Measurements from ENCODE around the gene TCP10L.

TCP10L gene

DNA sequence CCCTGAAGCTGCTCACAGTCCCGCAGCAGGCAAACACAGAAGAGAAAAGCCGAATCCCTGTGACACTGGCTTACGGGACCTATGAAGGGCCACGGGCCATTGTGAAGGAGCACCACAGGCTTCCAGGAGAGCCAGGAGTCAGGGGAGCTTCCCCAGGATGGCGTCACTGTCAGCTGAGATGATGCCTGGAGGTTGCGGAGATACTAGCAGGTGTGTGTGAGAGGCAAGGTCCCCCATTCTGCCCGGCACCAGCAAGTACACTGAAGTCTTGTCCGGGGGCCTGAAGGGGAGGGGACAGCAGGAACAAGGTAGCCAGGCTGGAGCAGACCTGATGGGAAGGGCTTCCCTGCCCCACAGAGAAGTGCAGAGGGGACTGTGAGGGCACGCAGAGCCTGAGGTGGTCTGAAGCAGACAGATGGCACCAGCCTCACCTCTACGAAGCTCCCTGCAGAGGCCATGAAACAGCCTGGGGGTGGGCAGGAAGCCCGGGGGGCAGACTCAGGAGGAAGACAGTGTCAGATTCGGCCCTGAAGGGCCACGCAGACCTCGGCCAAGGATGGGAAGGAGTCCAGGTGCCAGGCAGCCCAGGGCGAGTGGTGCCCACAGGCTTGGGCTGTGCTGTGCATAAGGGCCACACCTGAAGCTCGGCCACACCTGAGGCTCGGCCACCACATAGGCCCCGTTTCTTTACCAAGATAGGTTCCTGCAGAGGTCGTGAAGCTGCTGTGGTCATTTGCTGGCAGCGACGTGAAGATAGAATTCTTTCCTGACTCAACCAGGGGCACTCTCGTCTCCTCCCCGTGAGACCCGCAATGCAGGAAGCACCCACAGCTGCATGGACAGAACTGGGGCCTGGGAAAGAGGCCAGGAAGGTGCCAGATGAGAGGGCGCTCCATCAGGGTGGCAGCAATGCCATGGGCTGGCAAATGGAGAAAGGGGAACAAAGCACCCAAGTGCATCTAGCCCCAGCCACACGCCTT lies 10.1 kb downstream of the TCP10L start:
- FAIRE-seq (no peak), DNase-seq (ENCODE audit: insufficient read length, low spot score) (no peak)
- TF ChIP-seq POLR2AphosphoS5 (IDR thresholded peaks at IDR 0.05; ENCODE audit: low read depth, low read length) (no peak), POLR2A (IDR thresholded peaks at IDR 0.05; ENCODE audit: low read depth, low read length) (no peak), PAX5 (IDR thresholded peaks at IDR 0.05; ENCODE audit: insufficient read depth, low read length, severe bottlenecking) (no peak), POU2F2 (IDR thresholded peaks at IDR 0.05; ENCODE audit: low read depth, low read length) (no peak), TAF1 (IDR thresholded peaks at IDR 0.05; ENCODE audit: low read depth, low read length) (no peak), SPI1 (IDR thresholded peaks at IDR 0.05; ENCODE audit: low read depth, low read length) (no peak)

DNA sequence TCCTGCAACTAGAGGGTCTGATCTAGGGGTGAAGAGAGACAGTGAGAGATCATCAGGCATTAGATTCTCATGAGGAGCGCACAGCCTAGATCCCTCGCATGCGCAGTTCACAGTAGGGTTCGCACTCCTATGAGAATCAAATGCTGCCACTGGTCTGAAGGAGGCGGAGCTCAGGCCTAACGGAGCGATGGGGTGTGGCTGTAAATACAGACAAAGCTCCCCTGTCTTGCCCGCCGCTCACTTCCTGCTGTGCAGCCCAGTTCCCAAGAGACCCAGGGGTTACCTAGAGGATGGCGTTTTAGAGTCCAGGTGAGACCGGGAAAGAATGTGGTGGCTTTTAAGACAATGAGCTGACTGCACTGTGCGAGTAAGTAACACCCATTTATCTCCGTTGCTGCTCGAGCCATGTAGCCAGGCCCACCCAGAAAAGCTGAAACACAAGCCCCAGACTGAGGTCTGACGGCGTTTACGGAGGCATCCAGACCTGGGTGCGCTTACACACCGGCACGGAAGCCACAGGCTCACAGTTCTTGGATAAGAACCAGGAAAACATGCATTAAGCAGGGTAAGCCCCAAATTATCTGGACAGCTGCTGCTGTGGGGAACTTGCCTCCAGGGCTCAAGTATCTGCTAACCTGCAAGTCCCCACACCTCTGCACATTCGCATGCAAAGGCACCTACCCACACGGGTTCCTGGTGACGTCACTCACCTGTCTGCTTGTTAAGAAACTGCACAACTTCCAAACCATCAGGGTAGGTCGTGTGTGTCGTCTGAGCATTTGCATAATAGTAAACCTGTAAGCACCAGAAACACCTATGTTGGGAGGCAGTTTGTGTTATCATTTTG lies 12.5 kb downstream of the TCP10L start:
- no peak for DNase-seq (ENCODE audit: insufficient read length, low spot score)
- FAIRE-seq = no peak
- TF ChIP-seq SPI1 (IDR thresholded peaks at IDR 0.05; ENCODE audit: low read depth, low read length) = no peak
- TF ChIP-seq POU2F2 (IDR thresholded peaks at IDR 0.05; ENCODE audit: low read depth, low read length) = no peak
- TF ChIP-seq PAX5 (IDR thresholded peaks at IDR 0.05; ENCODE audit: insufficient read depth, low read length, severe bottlenecking) = no peak
- TF ChIP-seq POLR2AphosphoS5 (IDR thresholded peaks at IDR 0.05; ENCODE audit: low read depth, low read length) = no peak
- no peak for TF ChIP-seq POLR2A (IDR thresholded peaks at IDR 0.05; ENCODE audit: low read depth, low read length)
- no peak for TF ChIP-seq TAF1 (IDR thresholded peaks at IDR 0.05; ENCODE audit: low read depth, low read length)

DNA sequence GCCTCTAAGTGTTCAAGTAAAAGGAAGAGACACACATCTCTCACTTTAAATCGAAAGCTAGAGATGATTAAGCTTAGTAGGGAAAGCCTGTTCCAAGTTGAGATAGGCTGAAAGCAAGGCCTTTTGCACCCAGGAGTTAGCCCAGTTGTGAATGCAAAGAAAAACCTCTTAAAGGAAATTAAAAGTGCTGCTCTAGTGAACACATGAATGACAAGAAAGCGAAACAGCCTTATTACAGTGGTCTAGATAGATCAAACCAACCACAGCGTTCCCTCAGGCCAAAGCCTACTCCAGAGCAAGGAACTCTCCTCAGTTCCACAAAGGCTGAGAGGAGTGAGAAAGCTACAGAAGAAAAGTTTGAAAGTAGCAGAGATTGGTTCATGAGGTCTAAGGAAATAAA lies 14.9 kb downstream of the TCP10L start:
- TF ChIP-seq POLR2AphosphoS5 (IDR thresholded peaks at IDR 0.05; ENCODE audit: low read depth, low read length) (no peak), PAX5 (IDR thresholded peaks at IDR 0.05; ENCODE audit: insufficient read depth, low read length, severe bottlenecking) (no peak), TAF1 (IDR thresholded peaks at IDR 0.05; ENCODE audit: low read depth, low read length) (no peak), POU2F2 (IDR thresholded peaks at IDR 0.05; ENCODE audit: low read depth, low read length) (no peak), POLR2A (IDR thresholded peaks at IDR 0.05; ENCODE audit: low read depth, low read length) (no peak), SPI1 (IDR thresholded peaks at IDR 0.05; ENCODE audit: low read depth, low read length) (no peak)

DNA sequence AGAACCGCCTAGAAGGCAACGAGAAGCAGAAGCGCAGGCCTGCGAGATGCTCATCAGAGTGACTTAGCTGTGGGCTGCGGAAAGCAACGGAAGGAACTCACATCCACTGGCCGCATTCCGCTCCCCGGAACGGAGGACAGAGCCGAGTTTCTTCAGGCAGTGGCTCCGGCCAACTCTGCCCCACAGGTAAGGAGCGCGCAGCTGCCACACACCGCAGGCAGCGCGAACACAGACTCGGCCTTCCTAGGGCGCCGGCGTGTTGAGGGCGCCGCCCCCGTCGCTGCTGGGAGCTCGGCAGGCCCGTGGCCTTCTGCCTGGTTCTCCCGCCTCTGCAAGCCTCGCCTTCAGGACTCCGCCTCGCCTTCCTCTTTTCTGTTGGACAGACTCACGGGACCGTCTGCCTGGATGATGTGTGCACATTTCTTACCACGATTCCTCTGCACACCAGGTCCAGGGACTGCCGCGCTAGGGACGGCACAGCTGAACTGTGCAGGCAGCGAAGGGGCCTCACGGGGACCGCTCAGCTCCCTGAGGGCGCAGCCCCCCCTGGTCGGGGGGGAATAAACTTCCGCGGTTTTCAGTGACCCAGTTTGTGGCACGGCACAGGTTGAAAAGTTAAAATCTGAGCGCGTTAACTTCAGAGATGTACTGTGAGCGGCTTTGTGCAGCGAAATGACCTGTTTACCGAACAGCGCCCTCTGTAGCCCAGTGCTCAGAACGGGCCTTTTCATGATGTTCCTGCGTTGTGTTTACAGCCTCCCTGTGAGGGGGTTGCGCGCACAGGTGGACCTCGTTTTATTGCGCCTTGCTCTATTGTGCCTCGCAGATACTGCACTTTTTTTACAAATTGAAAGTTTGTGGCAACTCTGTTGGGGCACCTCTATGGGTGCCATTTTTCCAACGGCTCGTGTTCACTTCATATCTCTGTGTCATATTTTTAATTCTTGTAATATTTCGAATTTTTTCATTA lies 15.8 kb downstream of the TCP10L start:
- no peak for TF ChIP-seq SPI1 (IDR thresholded peaks at IDR 0.05; ENCODE audit: low read depth, low read length)
- TF ChIP-seq TAF1 (IDR thresholded peaks at IDR 0.05; ENCODE audit: low read depth, low read length) = no peak
- no peak for TF ChIP-seq POLR2AphosphoS5 (IDR thresholded peaks at IDR 0.05; ENCODE audit: low read depth, low read length)
- no peak for TF ChIP-seq POU2F2 (IDR thresholded peaks at IDR 0.05; ENCODE audit: low read depth, low read length)
- TF ChIP-seq POLR2A (IDR thresholded peaks at IDR 0.05; ENCODE audit: low read depth, low read length) = no peak
- no peak for TF ChIP-seq PAX5 (IDR thresholded peaks at IDR 0.05; ENCODE audit: insufficient read depth, low read length, severe bottlenecking)
- peak; percentile 63 for DNase-seq (ENCODE audit: insufficient read length, low spot score)
- peak; percentile 79 for FAIRE-seq

More for the DNA sequence above, 14.9 kb downstream of the TCP10L start:
- FAIRE-seq = no peak
- DNase-seq (ENCODE audit: insufficient read length, low spot score) = no peak

DNA sequence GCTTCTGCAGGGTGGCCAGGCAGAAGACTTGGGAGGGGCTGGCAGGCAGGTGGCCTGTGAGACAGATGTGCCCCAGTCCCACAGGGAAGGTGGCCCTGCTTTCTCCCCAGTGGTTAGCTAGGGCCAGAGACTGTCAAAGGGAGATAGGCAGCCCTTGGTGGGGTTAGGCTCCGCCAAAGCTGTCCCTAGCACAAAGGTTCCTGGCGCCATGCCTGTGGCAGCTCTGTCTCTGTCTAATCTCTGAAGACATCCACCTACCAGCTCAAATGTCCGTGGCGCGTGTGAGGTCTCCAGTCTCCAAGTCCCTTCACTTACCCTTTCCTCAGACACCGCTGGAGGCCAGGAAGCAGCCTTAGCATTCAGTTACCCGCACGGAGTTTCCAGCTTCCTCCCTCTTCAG lies 17.7 kb downstream of the TCP10L start:
- no peak for FAIRE-seq

DNA sequence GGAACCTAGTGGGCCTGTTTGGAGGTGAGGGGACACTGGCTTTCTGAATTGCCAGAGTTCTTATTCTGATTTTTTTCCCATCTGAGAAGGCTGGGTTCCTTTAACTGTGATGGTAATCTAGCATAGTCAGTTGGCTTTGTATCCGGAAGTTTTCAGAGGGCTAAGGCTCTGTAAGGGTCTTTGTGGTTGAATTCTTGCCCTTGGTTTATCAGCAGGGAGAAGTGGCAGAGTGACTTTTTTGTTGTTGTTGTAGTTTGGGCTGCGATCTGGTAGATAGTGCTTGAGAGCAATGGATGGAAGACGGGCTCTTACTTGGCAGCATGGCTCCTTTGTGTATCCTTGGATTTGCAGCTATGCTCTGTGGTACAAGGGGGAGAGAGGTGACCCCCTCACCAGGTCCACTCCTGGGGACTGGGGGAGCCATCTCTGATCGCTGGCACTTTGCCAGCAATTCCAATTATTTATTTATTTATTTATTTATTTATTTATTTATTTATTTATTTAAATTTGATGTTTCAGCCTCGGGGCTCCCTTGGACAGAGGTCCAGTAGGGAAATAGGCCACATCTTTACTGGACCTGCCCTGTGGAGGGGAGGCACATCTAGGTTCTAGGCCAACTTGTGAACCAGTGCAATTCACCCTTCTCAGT lies 18.5 kb downstream of the TCP10L start:
- DNase-seq (ENCODE audit: insufficient read length, low spot score) (no peak), FAIRE-seq (no peak)
- TF ChIP-seq POLR2AphosphoS5 (IDR thresholded peaks at IDR 0.05; ENCODE audit: low read depth, low read length) (no peak), SPI1 (IDR thresholded peaks at IDR 0.05; ENCODE audit: low read depth, low read length) (no peak), PAX5 (IDR thresholded peaks at IDR 0.05; ENCODE audit: insufficient read depth, low read length, severe bottlenecking) (no peak), POU2F2 (IDR thresholded peaks at IDR 0.05; ENCODE audit: low read depth, low read length) (no peak), POLR2A (IDR thresholded peaks at IDR 0.05; ENCODE audit: low read depth, low read length) (no peak), TAF1 (IDR thresholded peaks at IDR 0.05; ENCODE audit: low read depth, low read length) (no peak)

More for the DNA sequence above, 17.7 kb downstream of the TCP10L start:
- DNase-seq (ENCODE audit: insufficient read length, low spot score) = no peak
- no peak for TF ChIP-seq POLR2A (IDR thresholded peaks at IDR 0.05; ENCODE audit: low read depth, low read length)

DNA sequence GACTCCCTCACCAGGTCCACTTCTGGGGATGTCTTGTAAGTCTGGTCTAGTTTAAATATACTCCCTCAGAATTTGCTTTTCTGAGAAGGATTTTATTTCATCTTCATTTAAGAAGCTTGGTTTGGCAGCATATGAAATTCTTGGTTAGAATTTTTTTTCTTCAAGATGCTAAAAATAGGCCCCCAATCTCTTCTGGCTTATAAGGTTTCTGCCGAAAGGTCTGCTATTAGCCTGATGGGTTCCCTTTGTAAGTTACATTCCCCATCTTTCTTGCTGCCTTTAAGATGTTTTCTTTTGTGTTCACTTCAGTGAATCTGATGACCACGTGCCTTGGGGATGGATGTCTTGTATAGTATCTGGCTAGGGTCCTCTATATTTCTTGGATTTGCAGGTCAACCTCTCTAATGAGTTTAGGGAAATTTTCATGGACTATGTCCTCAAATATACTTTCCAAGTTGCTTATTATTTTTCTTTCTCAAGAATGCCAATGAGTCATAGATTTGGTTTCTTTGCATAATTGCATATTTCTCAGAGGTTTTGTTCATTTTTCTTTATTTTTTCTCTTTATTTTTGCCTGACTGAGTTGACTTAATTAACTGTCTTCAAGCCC lies 19.4 kb downstream of the TCP10L start:
- TF ChIP-seq PAX5 (IDR thresholded peaks at IDR 0.05; ENCODE audit: insufficient read depth, low read length, severe bottlenecking) = no peak
- TF ChIP-seq POLR2A (IDR thresholded peaks at IDR 0.05; ENCODE audit: low read depth, low read length) = no peak
- TF ChIP-seq SPI1 (IDR thresholded peaks at IDR 0.05; ENCODE audit: low read depth, low read length) = no peak
- no peak for TF ChIP-seq POLR2AphosphoS5 (IDR thresholded peaks at IDR 0.05; ENCODE audit: low read depth, low read length)
- TF ChIP-seq POU2F2 (IDR thresholded peaks at IDR 0.05; ENCODE audit: low read depth, low read length) = no peak
- no peak for TF ChIP-seq TAF1 (IDR thresholded peaks at IDR 0.05; ENCODE audit: low read depth, low read length)
- DNase-seq (ENCODE audit: insufficient read length, low spot score) (no peak), FAIRE-seq (no peak)

DNA sequence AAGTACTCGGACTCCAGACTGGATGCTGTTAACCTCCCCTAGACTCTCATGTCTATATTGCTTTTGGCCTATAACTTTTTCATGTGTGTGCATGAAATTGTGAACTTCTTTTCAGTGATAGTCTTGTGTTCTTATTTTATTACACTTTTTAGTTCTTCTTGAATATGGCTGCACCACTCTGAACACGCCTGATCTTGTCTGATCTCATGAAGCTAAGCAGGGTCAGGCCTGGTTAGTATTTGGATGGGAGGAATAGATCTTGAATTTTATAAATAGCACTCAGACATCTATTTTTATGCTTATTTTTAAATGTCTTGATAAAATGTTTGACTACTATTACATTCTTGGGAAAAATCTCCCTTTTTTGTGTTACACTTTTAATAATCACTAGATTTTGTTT lies 22.4 kb downstream of the TCP10L start:
- TF ChIP-seq TAF1 (IDR thresholded peaks at IDR 0.05; ENCODE audit: low read depth, low read length) (no peak), POLR2A (IDR thresholded peaks at IDR 0.05; ENCODE audit: low read depth, low read length) (no peak), SPI1 (IDR thresholded peaks at IDR 0.05; ENCODE audit: low read depth, low read length) (no peak), POU2F2 (IDR thresholded peaks at IDR 0.05; ENCODE audit: low read depth, low read length) (no peak), PAX5 (IDR thresholded peaks at IDR 0.05; ENCODE audit: insufficient read depth, low read length, severe bottlenecking) (no peak), POLR2AphosphoS5 (IDR thresholded peaks at IDR 0.05; ENCODE audit: low read depth, low read length) (no peak)
- DNase-seq (ENCODE audit: insufficient read length, low spot score) (no peak), FAIRE-seq (no peak)
